Nasal cavity respiratory epithelium epithelial cell of viscerocranial mucosa (primary cell): Measurements from ENCODE around the gene GPX7. TPM values are rescaled to one million over a fixed set of nuclear protein-coding genes. Genes with fewer than 3 reads are reported as not detected.

Experiments
- total RNA-seq: library from RNA; depleted of rRNA; stranded (reverse); fragments of >200 nt; gene quantifications from 2 replicates; pipeline ENCODE4 v1.2.3, GENCODE V29; 2014

The GPX7 gene
- total RNA-seq, result 2.0 and 2.7 TPM in 2 replicates

GRCh38 chr1:52601991-52602855 is at the start of gene GPX7:
GPX7 (plus strand) TSS chr1:52602371; CDS start chr1:52602410, 39 bp downstream.

GRCh38 chr1:52552505-52553361 is 49.4 kb upstream of the GPX7 start, which contains the start of gene TUT4:
TUT4 (minus strand) TSS chr1:52553092; CDS start chr1:52526280, 26,812 bp downstream.

GRCh38 chr1:52632732-52633290 is 30.6 kb downstream of the GPX7 start, which contains the start of gene SHISAL2A:
SHISAL2A (plus strand) TSS chr1:52633168; CDS start chr1:52633494, 326 bp downstream.

Other genes starting within 250 kb of the GPX7 start
- gene CC2D1B, start 236.2 kb upstream of the GPX7 start, total RNA-seq, result 27.0 and 27.8 TPM in 2 replicates
- 0.14 and 0.34 TPM in 2 replicates for gene ORC1, start 197.9 kb upstream of the GPX7 start, total RNA-seq
- gene PRPF38A, start 197.8 kb upstream of the GPX7 start, total RNA-seq, result 9.6 and 11.5 TPM in 2 replicates
- gene TUT4, start 49.3 kb upstream of the GPX7 start, total RNA-seq, result 27.0 and 51.5 TPM in 2 replicates
- gene SHISAL2A, start 30.8 kb downstream of the GPX7 start, total RNA-seq, result 0.14 TPM in 1 of 2 replicates, not detected in the other
- gene COA7, start 96.0 kb downstream of the GPX7 start, total RNA-seq, result 18.5 and 26.9 TPM in 2 replicates
- 27.6 and 30.8 TPM in 2 replicates for gene ZYG11B, start 124.1 kb downstream of the GPX7 start, total RNA-seq
- gene ZYG11A, start 240.4 kb downstream of the GPX7 start, total RNA-seq, result 0.07 and 0.68 TPM in 2 replicates